ENCODE results near the gene IFRD2. TPM values are rescaled to one million over a fixed set of nuclear protein-coding genes. Genes with fewer than 3 reads are reported as not detected.
A peak's percentile ranks its signal among the peaks of the same experiment; 100 is the strongest.

IFRD2 gene
- total and polyA plus RNA-seq, 9 of the 15 experiments (the other 6 are each of a cell fraction or from before 2014, with no cell fraction given): 30.5 to 115 (median 52.8) TPM

DNA sequence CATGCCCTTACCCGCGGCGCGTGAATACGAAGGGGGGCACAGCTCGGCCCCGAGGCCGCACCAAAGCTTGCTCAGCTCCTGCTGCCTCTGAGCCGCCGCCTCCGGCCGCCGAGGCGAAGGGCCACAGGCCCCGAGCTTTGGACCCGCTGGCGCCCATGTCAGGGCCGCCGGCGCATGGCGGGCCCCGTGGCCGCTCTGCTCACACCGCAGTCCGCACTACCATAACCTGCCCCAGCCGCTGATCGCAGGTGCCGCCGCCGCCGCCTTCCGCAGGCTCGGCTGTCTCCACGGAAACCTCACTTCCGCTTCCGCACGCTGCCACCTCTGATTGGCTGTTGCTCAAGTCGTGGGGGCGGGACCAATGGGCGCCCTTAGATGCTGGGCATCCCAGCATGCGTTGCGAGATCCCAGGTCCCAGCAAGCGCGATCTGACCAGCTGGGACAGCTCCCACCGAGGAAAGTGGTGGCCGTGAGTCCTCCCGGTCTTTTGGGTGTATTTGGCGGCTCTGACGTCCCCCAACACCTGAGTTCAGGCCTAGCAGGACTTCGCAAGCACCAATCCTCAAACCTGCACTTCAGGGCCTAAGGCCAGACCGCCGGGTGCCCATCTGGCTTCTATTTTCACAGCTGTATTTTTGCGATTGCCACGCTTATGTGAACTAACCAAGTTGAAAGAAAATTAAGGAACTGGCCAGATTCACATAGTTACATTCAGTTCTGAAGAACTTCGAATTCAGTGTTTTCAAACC lies 35.9 kb upstream of the IFRD2 start, which contains the start of gene TUSC2 (continued):
- TF ChIP-seq POLR2AphosphoS2 (IDR thresholded peaks at IDR 0.05; ENCODE audit: low read length): peak; percentile 74
- no peak for TF ChIP-seq ZC3H11A (IDR thresholded peaks at IDR 0.05; ENCODE audit: low read depth, low read length)
- TF ChIP-seq SPI1 (IDR thresholded peaks at IDR 0.05; ENCODE audit: borderline replicate concordance, low read depth, low read length): peak; percentile 87
- TF ChIP-seq MYC (IDR thresholded peaks at IDR 0.05; ENCODE audit: low read depth, low read length): peak; percentile 52; the same call in 1 of the 2 replicates
- TF ChIP-seq MYC (CRISPR knock-in tag; IDR thresholded peaks at IDR 0.05; ENCODE audit: borderline replicate concordance, low read depth): no peak
- TF ChIP-seq SRSF1 (IDR thresholded peaks at IDR 0.05; ENCODE audit: low read depth, low read length): 0 out of 2 replicates have a peak, but pooled peaks have one; percentile 36
- peak; percentile 98 for TF ChIP-seq TFAP4 (CRISPR knock-in tag; IDR thresholded peaks at IDR 0.05; ENCODE audit: borderline replicate concordance)
- TF ChIP-seq, protein P1, sequence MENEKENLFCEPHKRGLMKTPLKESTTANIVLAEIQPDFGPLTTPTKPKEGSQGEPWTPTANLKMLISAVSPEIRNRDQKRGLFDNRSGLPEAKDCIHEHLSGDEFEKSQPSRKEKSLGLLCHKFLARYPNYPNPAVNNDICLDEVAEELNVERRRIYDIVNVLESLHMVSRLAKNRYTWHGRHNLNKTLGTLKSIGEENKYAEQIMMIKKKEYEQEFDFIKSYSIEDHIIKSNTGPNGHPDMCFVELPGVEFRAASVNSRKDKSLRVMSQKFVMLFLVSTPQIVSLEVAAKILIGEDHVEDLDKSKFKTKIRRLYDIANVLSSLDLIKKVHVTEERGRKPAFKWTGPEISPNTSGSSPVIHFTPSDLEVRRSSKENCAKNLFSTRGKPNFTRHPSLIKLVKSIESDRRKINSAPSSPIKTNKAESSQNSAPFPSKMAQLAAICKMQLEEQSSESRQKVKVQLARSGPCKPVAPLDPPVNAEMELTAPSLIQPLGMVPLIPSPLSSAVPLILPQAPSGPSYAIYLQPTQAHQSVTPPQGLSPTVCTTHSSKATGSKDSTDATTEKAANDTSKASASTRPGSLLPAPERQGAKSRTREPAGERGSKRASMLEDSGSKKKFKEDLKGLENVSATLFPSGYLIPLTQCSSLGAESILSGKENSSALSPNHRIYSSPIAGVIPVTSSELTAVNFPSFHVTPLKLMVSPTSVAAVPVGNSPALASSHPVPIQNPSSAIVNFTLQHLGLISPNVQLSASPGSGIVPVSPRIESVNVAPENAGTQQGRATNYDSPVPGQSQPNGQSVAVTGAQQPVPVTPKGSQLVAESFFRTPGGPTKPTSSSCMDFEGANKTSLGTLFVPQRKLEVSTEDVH (IDR thresholded peaks at IDR 0.05; ENCODE audit: low read depth, partially characterized antibody): peak; percentile 61
- TF ChIP-seq FOXK1 (CRISPR knock-in tag; IDR thresholded peaks at IDR 0.05; ENCODE audit: borderline replicate concordance): 0 out of 2 replicates have a peak, but pooled peaks have one; percentile 33
- TF ChIP-seq ZZZ3 (IDR thresholded peaks at IDR 0.05): no peak
- TF ChIP-seq SMAD4 (CRISPR knock-in tag; conservative IDR thresholded peaks at IDR 0.05): no peak
- TF ChIP-seq ARID4B (CRISPR knock-in tag; IDR thresholded peaks at IDR 0.05): peak; percentile 56; the same call in 1 of the 2 replicates
- TF ChIP-seq, protein P2, sequence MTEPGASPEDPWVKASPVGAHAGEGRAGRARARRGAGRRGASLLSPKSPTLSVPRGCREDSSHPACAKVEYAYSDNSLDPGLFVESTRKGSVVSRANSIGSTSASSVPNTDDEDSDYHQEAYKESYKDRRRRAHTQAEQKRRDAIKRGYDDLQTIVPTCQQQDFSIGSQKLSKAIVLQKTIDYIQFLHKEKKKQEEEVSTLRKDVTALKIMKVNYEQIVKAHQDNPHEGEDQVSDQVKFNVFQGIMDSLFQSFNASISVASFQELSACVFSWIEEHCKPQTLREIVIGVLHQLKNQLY (CRISPR knock-in tag; conservative IDR thresholded peaks at IDR 0.05): no peak
- TF ChIP-seq, protein P3, sequence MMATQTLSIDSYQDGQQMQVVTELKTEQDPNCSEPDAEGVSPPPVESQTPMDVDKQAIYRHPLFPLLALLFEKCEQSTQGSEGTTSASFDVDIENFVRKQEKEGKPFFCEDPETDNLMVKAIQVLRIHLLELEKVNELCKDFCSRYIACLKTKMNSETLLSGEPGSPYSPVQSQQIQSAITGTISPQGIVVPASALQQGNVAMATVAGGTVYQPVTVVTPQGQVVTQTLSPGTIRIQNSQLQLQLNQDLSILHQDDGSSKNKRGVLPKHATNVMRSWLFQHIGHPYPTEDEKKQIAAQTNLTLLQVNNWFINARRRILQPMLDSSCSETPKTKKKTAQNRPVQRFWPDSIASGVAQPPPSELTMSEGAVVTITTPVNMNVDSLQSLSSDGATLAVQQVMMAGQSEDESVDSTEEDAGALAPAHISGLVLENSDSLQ (IDR thresholded peaks at IDR 0.05): peak; percentile 68
- no peak for TF ChIP-seq TAF7 (tag; IDR thresholded peaks at IDR 0.05)
